Keratinocyte (primary cell): ENCODE results near the gene C10orf95. TPM values are rescaled to one million over a fixed set of nuclear protein-coding genes. Genes with fewer than 3 reads are reported as not detected.

Experiments used
- DNase-seq: peaks from one replicate; pipeline ENCODE4 v3.0.0-alpha.2; 2011; ENCODE audit warnings: low read depth, missing footprints, low spot score
- FAIRE-seq: peaks from 2 replicates; lab custom pipeline; 2011; peaks lifted over from hg19 to GRCh38; lab: Jason Lieb, UNC
- H2AFZ ChIP-seq: 2 replicates; pipeline ENCODE4 v1.6.0; 2012; ENCODE audit warnings: low read length, control low read depth, inconsistent platforms; ENCODE audit not compliant: control insufficient read depth
- H3K27ac ChIP-seq: 2 replicates; pipeline ENCODE4 v1.5.1; 2011; ENCODE audit warnings: low read length; ENCODE audit not compliant: control insufficient read depth, insufficient read depth
- H3K27me3 ChIP-seq: 3 replicates; pipeline ENCODE4 v1.6.0; 2011; ENCODE audit warnings: low read length; ENCODE audit not compliant: control insufficient read depth, insufficient read depth; ENCODE audit errors: extremely low read depth
- H3K36me3 ChIP-seq, 2 experiments: 2 replicates in 1 of 2; 3 replicates in 1 of 2; pipeline ENCODE4 v1.5.1; 2011; ENCODE audit warnings: low read length in 2 of 2, mild to moderate bottlenecking in 1 of 2; ENCODE audit not compliant: control insufficient read depth in 2 of 2, insufficient read depth in 2 of 2; ENCODE audit errors: extremely low read depth in 1 of 2
- H3K4me1 ChIP-seq: 3 replicates; pipeline ENCODE4 v1.5.1; 2011; ENCODE audit warnings: low read length; ENCODE audit not compliant: control insufficient read depth, insufficient read depth; ENCODE audit errors: extremely low read depth
- H3K4me2 ChIP-seq: 3 replicates; pipeline ENCODE4 v1.6.0; 2011; ENCODE audit warnings: low read depth, low read length; ENCODE audit not compliant: control insufficient read depth, insufficient read depth; ENCODE audit errors: extremely low read depth
- H3K4me3 ChIP-seq, 3 experiments: fragments of 200-600 bp in 1 of 3; sonication (generic) in 1 of 3; 2 replicates in 2 of 3; 3 replicates in 1 of 3; pipeline ENCODE4 v1.5.1; 2011 to 2016; ENCODE audit warnings: low read length in 3 of 3, mild to moderate bottlenecking in 3 of 3, control low read depth in 2 of 3, inconsistent platforms in 1 of 3, low read depth in 1 of 3, mixed read lengths in 1 of 3, mixed run types in 1 of 3, moderate library complexity in 1 of 3; ENCODE audit not compliant: control insufficient read depth in 2 of 3, insufficient read depth in 2 of 3; ENCODE audit errors: extremely low read depth in 1 of 3
- H3K79me2 ChIP-seq: 2 replicates; pipeline ENCODE4 v1.6.0; 2012; ENCODE audit warnings: low read length; ENCODE audit not compliant: control insufficient read depth, insufficient read depth
- H3K9ac ChIP-seq: 3 replicates; pipeline ENCODE4 v1.6.0; 2011; ENCODE audit warnings: low read length; ENCODE audit not compliant: control insufficient read depth, insufficient read depth; ENCODE audit errors: extremely low read depth
- H3K9me1 ChIP-seq: 3 replicates; pipeline ENCODE4 v1.6.0; 2011; ENCODE audit warnings: low read length; ENCODE audit not compliant: control insufficient read depth, insufficient read depth; ENCODE audit errors: extremely low read depth
- H3K9me3 ChIP-seq: 2 replicates; pipeline ENCODE4 v1.5.1; 2012; ENCODE audit warnings: low read depth, low read length; ENCODE audit not compliant: control insufficient read depth
- H4K20me1 ChIP-seq: 3 replicates; pipeline ENCODE4 v1.6.0; 2011; ENCODE audit warnings: low read length; ENCODE audit not compliant: control insufficient read depth, insufficient read depth; ENCODE audit errors: extremely low read depth
- CTCF ChIP-seq, 3 experiments: IDR thresholded peaks in 1 of 3; conservative IDR thresholded peaks in 1 of 3; optimal IDR thresholded peaks in 1 of 3; 2 replicates in 2 of 3; 3 replicates in 1 of 3; pipeline versions ENCODE3 to v1.5.1; 2011; ENCODE audit warnings: low read length in 3 of 3, mild to moderate bottlenecking in 3 of 3, moderate library complexity in 2 of 3, control low read depth in 1 of 3, inconsistent platforms in 1 of 3; ENCODE audit not compliant: insufficient read depth in 2 of 3; ENCODE audit errors: extremely low read depth in 1 of 3
- EZH2 ChIP-seq: IDR thresholded peaks from one replicate; pipeline ENCODE4 v1.6.1; 2012; ENCODE audit warnings: inconsistent platforms, mild to moderate bottlenecking, low read length, moderate library complexity
- dilution Hi-C: fragments of 300-500 bp; cut with MboI; formaldehyde crosslinking; loops from one replicate; pipeline ENCODE4 v1.7.0; 2020; ENCODE audit warnings: low sequenced_read_pairs; ENCODE audit not compliant: extremely low pct_ligation_motif_present
- polyA plus RNA-seq, 5 experiments: library from polyadenylated mRNA; depleted of rRNA in 3 of 5; stranded (reverse) in 3 of 5; stranded (forward) in 1 of 5; unstranded in 1 of 5; fragments of >200 nt; gene quantifications; 1 replicate in 1 of 5; 2 replicates in 3 of 5; 3 replicates in 1 of 5; pipeline versions ENCODE4 v1.2.1 to v1.2.3, GENCODE V29; 2011 to 2012; ENCODE audit warnings: missing spikeins in 2 of 5, low read depth in 1 of 5, low replicate concordance in 1 of 5

The C10orf95 gene
- polyA plus RNA-seq, 1 donor (not counting 4 experiments of a cell fraction or from before 2014, with no cell fraction given), result 0.63 TPM

- no peak overlapping the region for H3K4me2 ChIP-seq
- dilution Hi-C loops, result no loop called here
- H3K9me1 ChIP-seq, result no peaks in the 10 kb centered on the region
- H4K20me1 ChIP-seq, result no peaks in the 10 kb centered on the region
- no peak overlapping the region for H3K9ac ChIP-seq
- H3K79me2 ChIP-seq, result peaks cover 9% of the 10 kb centered on the region
- DNase-seq (no peak), FAIRE-seq (no peak)
- no peak overlapping the region for H2AFZ ChIP-seq
- no peak for TF ChIP-seq EZH2
- no peak for TF ChIP-seq CTCF (optimal IDR thresholded peaks at IDR 0.05 in 1 of 3, IDR thresholded peaks at IDR 0.05 in 1 of 3, conservative IDR thresholded peaks at IDR 0.05 in 1 of 3; ENCODE audit: extremely low read depth in 1 of 3, insufficient read depth in 2 of 3, low read length in 3 of 3)
- no peak overlapping the region for H3K4me3 ChIP-seq
- H3K36me3 ChIP-seq, result peaks cover 9 to 21% of the 10 kb centered on the region in 2 experiments
- peaks cover 20% of the 10 kb centered on the region for H3K4me1 ChIP-seq
- H3K9me3 ChIP-seq, result no peaks in the 10 kb centered on the region
- no peaks in the 10 kb centered on the region for H3K27me3 ChIP-seq
- H3K27ac ChIP-seq, result no peak overlapping the region
These were observed 24.5 kb downstream of the C10orf95 start for GRCh38 chr10:102426803-102427287.

GRCh38 chr10:102425444-102425843, 25.9 kb downstream of the C10orf95 start:
- no peak overlapping the region for H2AFZ ChIP-seq
- H3K9ac ChIP-seq, result no peak overlapping the region
- peaks cover 15% of the 10 kb centered on the region for H3K4me1 ChIP-seq
- H3K27me3 ChIP-seq, result no peaks in the 10 kb centered on the region
- peaks cover 3% of the 10 kb centered on the region for H3K79me2 ChIP-seq
- H3K36me3 ChIP-seq, result peaks cover 9 to 21% of the 10 kb centered on the region in 2 experiments
- no peak overlapping the region for H3K27ac ChIP-seq
- no peaks in the 10 kb centered on the region for H3K9me1 ChIP-seq
- H3K9me3 ChIP-seq, result no peaks in the 10 kb centered on the region
- H3K4me2 ChIP-seq, result no peak overlapping the region
- DNase-seq, result no peak
- dilution Hi-C loops, result no loop called here
- H3K4me3 ChIP-seq, result no peak overlapping the region
- TF ChIP-seq CTCF (optimal IDR thresholded peaks at IDR 0.05 in 1 of 3, IDR thresholded peaks at IDR 0.05 in 1 of 3, conservative IDR thresholded peaks at IDR 0.05 in 1 of 3; ENCODE audit: extremely low read depth in 1 of 3, insufficient read depth in 2 of 3, low read length in 3 of 3), result no peak
- no peak for TF ChIP-seq EZH2
- H4K20me1 ChIP-seq, result no peaks in the 10 kb centered on the region
- no peak for FAIRE-seq
